ENCODE results near the gene ANKRD13C.
"Not testable (repeated sequence)": the region's sequence is repeated elsewhere in the genome, so short reads cannot be mapped to it uniquely, and the experiment has no call there.

GRCh38 chr1:70349799-70350198 is 4.7 kb downstream of the ANKRD13C start:
- not testable (repeated sequence) for TF ChIP-seq CTCF (IDR thresholded peaks at IDR 0.05 in 8 of 11, conservative IDR thresholded peaks at IDR 0.05 in 3 of 11); POLR2A (IDR thresholded peaks at IDR 0.05)

Data from spleen (tissue), 7 donors.